Spleen (tissue), 7 donors: ENCODE data around the gene MLXIP.

Experiments
- POLR2A ChIP-seq, 3 donors: fragments of 450-650 bp; IDR thresholded peaks; one replicate each; pipeline ENCODE4 v1.5.1; 2017; ENCODE audit warnings: antibody characterized with exemption in 3 of 3, mild to moderate bottlenecking in 1 of 3
- POLR2AphosphoS5 ChIP-seq, 3 donors: sonication (generic); formaldehyde crosslinking; IDR thresholded peaks; one replicate each; pipeline ENCODE4 v1.5.1; 2017; ENCODE audit warnings: antibody characterized with exemption in 3 of 3
- TF ChIP-seq, protein P1 (sequence below), 11 experiments: fragments of 200-600 bp in 7 of 11; fragments of 450-650 bp in 4 of 11; sonication (generic) in 4 of 11; IDR thresholded peaks in 8 of 11; conservative IDR thresholded peaks in 3 of 11; 1 replicate in 7 of 11; 2 replicates in 4 of 11; pipeline versions ENCODE4 v1.4.0 to v1.8.0; 2016 to 2021; ENCODE audit warnings: antibody characterized with exemption in 11 of 11, inconsistent platforms in 4 of 11, mild to moderate bottlenecking in 1 of 11
- donor health status: DM: no; HTN: no; CAD: no; lungs with moderate emphysema.
- donor health status: DM: no; HTN: no; CAD: no.
- donor health status: DM: no; HTN: no; CAD: no.

DNA sequence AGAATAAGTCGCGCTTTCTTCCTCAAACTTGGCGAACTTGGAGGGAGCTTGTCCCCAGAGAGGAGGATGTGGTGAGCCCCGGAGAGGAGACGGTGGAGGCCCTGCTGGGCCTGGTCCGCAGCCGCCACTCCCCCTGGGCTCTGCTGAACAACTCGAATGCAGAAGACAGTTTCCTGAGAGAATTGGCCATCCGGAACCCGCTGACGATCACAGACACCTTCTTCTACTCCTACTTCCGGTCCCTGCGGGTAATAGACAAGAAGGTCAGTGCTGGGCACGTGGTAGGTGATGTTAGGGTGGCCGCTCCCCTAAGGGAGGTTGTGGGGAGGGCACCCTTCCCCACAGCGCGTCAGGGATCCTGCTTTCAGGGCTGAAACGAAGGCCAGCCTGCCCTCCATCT lies 106.0 kb downstream of the MLXIP start:
- TF ChIP-seq POLR2AphosphoS5 (IDR thresholded peaks at IDR 0.05) (no peak), POLR2A (IDR thresholded peaks at IDR 0.05) (no peak)
- TF ChIP-seq, protein P1, sequence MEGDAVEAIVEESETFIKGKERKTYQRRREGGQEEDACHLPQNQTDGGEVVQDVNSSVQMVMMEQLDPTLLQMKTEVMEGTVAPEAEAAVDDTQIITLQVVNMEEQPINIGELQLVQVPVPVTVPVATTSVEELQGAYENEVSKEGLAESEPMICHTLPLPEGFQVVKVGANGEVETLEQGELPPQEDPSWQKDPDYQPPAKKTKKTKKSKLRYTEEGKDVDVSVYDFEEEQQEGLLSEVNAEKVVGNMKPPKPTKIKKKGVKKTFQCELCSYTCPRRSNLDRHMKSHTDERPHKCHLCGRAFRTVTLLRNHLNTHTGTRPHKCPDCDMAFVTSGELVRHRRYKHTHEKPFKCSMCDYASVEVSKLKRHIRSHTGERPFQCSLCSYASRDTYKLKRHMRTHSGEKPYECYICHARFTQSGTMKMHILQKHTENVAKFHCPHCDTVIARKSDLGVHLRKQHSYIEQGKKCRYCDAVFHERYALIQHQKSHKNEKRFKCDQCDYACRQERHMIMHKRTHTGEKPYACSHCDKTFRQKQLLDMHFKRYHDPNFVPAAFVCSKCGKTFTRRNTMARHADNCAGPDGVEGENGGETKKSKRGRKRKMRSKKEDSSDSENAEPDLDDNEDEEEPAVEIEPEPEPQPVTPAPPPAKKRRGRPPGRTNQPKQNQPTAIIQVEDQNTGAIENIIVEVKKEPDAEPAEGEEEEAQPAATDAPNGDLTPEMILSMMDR (IDR thresholded peaks at IDR 0.05 in 8 of 11, conservative IDR thresholded peaks at IDR 0.05 in 3 of 11), result no peak
